GM06990 (cell line): Measurements from ENCODE around the gene SPATA13.

ENCODE experiments used
- DNase-seq: peaks from one replicate; pipeline ENCODE4 v3.0.0-alpha.2; 2011; ENCODE audit not compliant: insufficient read length; ENCODE audit errors: extremely low read depth
- H3K27me3 ChIP-seq: replicated peaks from 2 replicates; pipeline ENCODE4 v1.6.0; 2011; ENCODE audit warnings: low read length; ENCODE audit not compliant: control insufficient read depth, insufficient read depth
- H3K36me3 ChIP-seq: 2 replicates; pipeline ENCODE4 v1.5.1; 2011; ENCODE audit warnings: low read length; ENCODE audit not compliant: control insufficient read depth, insufficient read depth
- H3K4me3 ChIP-seq: replicated peaks from 2 replicates; pipeline ENCODE4 v1.5.1; 2011; ENCODE audit warnings: low read depth, mild to moderate bottlenecking, control low read depth, low read length
- CTCF ChIP-seq: IDR thresholded peaks from 2 replicates; pipeline ENCODE4 v1.5.1; 2011; ENCODE audit warnings: low read length, control low read depth, mild to moderate bottlenecking, inconsistent platforms; ENCODE audit not compliant: insufficient read depth, poor library complexity, severe bottlenecking

Gene SPATA13

GRCh38 chr13:24209138-24209537 is 48.6 kb downstream of the SPATA13 start:
- no peaks in the 10 kb centered on the region for H3K36me3 ChIP-seq
- no peaks in the 10 kb centered on the region; the same call in 1 of the 2 replicates for H3K27me3 ChIP-seq
- no peak overlapping the region for H3K4me3 ChIP-seq
- no peak for TF ChIP-seq CTCF
- DNase-seq = no peak

- no peak for TF ChIP-seq CTCF
- no peaks in the 10 kb centered on the region; the same call in 1 of the 2 replicates for H3K27me3 ChIP-seq
- H3K36me3 ChIP-seq = no peaks in the 10 kb centered on the region
- DNase-seq = no peak
- no peak overlapping the region for H3K4me3 ChIP-seq
These were observed 51.7 kb downstream of the SPATA13 start for GRCh38 chr13:24212254-24212653.

- Histone ChIP-seq H3K27me3 (no peaks in the 10 kb centered on the region; the same call in 1 of the 2 replicates), H3K4me3 (no peak overlapping the region), H3K36me3 (no peaks in the 10 kb centered on the region)
- DNase-seq = no peak
- TF ChIP-seq CTCF = no peak
These were observed 52.2 kb downstream of the SPATA13 start for GRCh38 chr13:24212674-24213073.

GRCh38 chr13:24213932-24214331 is 53.4 kb downstream of the SPATA13 start:
- TF ChIP-seq CTCF = no peak
- Histone ChIP-seq H3K36me3 (no peaks in the 10 kb centered on the region), H3K27me3 (no peaks in the 10 kb centered on the region), H3K4me3 (no peak overlapping the region)
- DNase-seq = no peak

GRCh38 chr13:24214528-24214927 is 54.0 kb downstream of the SPATA13 start:
- Histone ChIP-seq H3K27me3 (no peaks in the 10 kb centered on the region), H3K36me3 (no peaks in the 10 kb centered on the region), H3K4me3 (no peak overlapping the region)
- no peak for TF ChIP-seq CTCF
- no peak for DNase-seq

GRCh38 chr13:24215126-24215525 is 54.6 kb downstream of the SPATA13 start:
- no peak for DNase-seq
- H3K36me3 ChIP-seq = no peaks in the 10 kb centered on the region
- no peak overlapping the region for H3K4me3 ChIP-seq
- no peak for TF ChIP-seq CTCF
- no peaks in the 10 kb centered on the region for H3K27me3 ChIP-seq
